H7 (cell line): ENCODE results near the gene PITPNB. TPM values are rescaled to one million over a fixed set of nuclear protein-coding genes. Genes with fewer than 3 reads are reported as not detected.

ENCODE experiments used
- DNase-seq: peaks from one replicate; pipeline ENCODE4 v3.0.0; 2012
- H3K27me3 ChIP-seq: 2 replicates; pipeline ENCODE4 v1.6.0; 2011; ENCODE audit warnings: mild to moderate bottlenecking, low read length; ENCODE audit not compliant: control insufficient read depth, insufficient read depth
- H3K36me3 ChIP-seq: replicated peaks from 2 replicates; pipeline ENCODE4 v1.5.1; 2011; ENCODE audit warnings: low read length; ENCODE audit not compliant: control insufficient read depth, insufficient read depth
- H3K4me3 ChIP-seq: 2 replicates; pipeline ENCODE4 v1.5.1; 2011; ENCODE audit warnings: low read depth, mild to moderate bottlenecking, control low read depth, low read length, moderate library complexity; ENCODE audit not compliant: insufficient read depth
- total RNA-seq: library from RNA; depleted of rRNA; stranded (reverse); fragments of >200 nt; shearing (Covaris generic); gene quantifications from 2 replicates; pipeline ENCODE4 v1.2.3, GENCODE V29; 2014

The PITPNB gene
- total RNA-seq, 1 experiment from 2014 or later = 13.9 TPM

GRCh38 chr22:27866135-27867084, 52.6 kb downstream of the PITPNB start:
- no peaks in the 10 kb centered on the region; the same call in 1 of the 2 replicates for H3K36me3 ChIP-seq
- H3K4me3 ChIP-seq = no peak overlapping the region
- no peak for DNase-seq
- H3K27me3 ChIP-seq = no peaks in the 10 kb centered on the region

- Histone ChIP-seq H3K27me3 (no peaks in the 10 kb centered on the region), H3K36me3 (no peaks in the 10 kb centered on the region; the same call in 1 of the 2 replicates), H3K4me3 (no peak overlapping the region)
- DNase-seq = no peak
These were observed 53.6 kb downstream of the PITPNB start for GRCh38 chr22:27865496-27865895.

- H3K36me3 ChIP-seq = peaks cover 2% of the 10 kb centered on the region
- no peak overlapping the region for H3K4me3 ChIP-seq
- no peak for DNase-seq
These were observed 55.5 kb downstream of the PITPNB start for GRCh38 chr22:27863556-27863955.

GRCh38 chr22:27863001-27863400, 56.1 kb downstream of the PITPNB start:
- no peaks in the 10 kb centered on the region for H3K27me3 ChIP-seq
- peaks cover 3% of the 10 kb centered on the region for H3K36me3 ChIP-seq
- H3K4me3 ChIP-seq = no peak overlapping the region
- no peak for DNase-seq

More at GRCh38 chr22:27863556-27863955, 55.5 kb downstream of the PITPNB start:
- H3K27me3 ChIP-seq = no peaks in the 10 kb centered on the region

GRCh38 chr22:27859336-27859735, 59.7 kb downstream of the PITPNB start:
- Histone ChIP-seq H3K4me3 (no peak overlapping the region), H3K36me3 (peaks cover 10% of the 10 kb centered on the region), H3K27me3 (no peaks in the 10 kb centered on the region)
- DNase-seq = no peak

- no peak for DNase-seq
- Histone ChIP-seq H3K4me3 (no peak overlapping the region), H3K27me3 (no peaks in the 10 kb centered on the region), H3K36me3 (peaks cover 10% of the 10 kb centered on the region)
These were observed 60.4 kb downstream of the PITPNB start for GRCh38 chr22:27858626-27859025.

GRCh38 chr22:27857443-27857842, 61.6 kb downstream of the PITPNB start:
- no peak for DNase-seq
- H3K4me3 ChIP-seq = no peak overlapping the region
- H3K36me3 ChIP-seq = peaks cover 15% of the 10 kb centered on the region
- no peaks in the 10 kb centered on the region for H3K27me3 ChIP-seq

GRCh38 chr22:27856386-27856785, 62.7 kb downstream of the PITPNB start:
- H3K27me3 ChIP-seq = no peaks in the 10 kb centered on the region
- no peak overlapping the region for H3K4me3 ChIP-seq
- no peak for DNase-seq
- H3K36me3 ChIP-seq = peaks cover 15% of the 10 kb centered on the region

GRCh38 chr22:27853424-27853823, 65.6 kb downstream of the PITPNB start:
- DNase-seq = no peak
- Histone ChIP-seq H3K4me3 (no peak overlapping the region), H3K27me3 (no peaks in the 10 kb centered on the region), H3K36me3 (peaks cover 13% of the 10 kb centered on the region)

GRCh38 chr22:27851974-27852746, 66.9 kb downstream of the PITPNB start:
- no peak overlapping the region for H3K4me3 ChIP-seq
- DNase-seq = peak; percentile 16
- peaks cover 7% of the 10 kb centered on the region for H3K36me3 ChIP-seq
- H3K27me3 ChIP-seq = no peaks in the 10 kb centered on the region

GRCh38 chr22:27850000-27850521, 69.0 kb downstream of the PITPNB start:
- no peaks in the 10 kb centered on the region for H3K27me3 ChIP-seq
- no peak overlapping the region for H3K4me3 ChIP-seq
- peaks cover 5% of the 10 kb centered on the region for H3K36me3 ChIP-seq
- no peak for DNase-seq

GRCh38 chr22:27848005-27848404, 71.1 kb downstream of the PITPNB start:
- H3K36me3 ChIP-seq = peaks cover 2% of the 10 kb centered on the region
- no peak for DNase-seq
- H3K27me3 ChIP-seq = no peaks in the 10 kb centered on the region
- no peak overlapping the region for H3K4me3 ChIP-seq

- no peak for DNase-seq
- Histone ChIP-seq H3K36me3 (no peaks in the 10 kb centered on the region; the same call in 1 of the 2 replicates), H3K4me3 (no peak overlapping the region), H3K27me3 (no peaks in the 10 kb centered on the region)
These were observed 72.1 kb downstream of the PITPNB start for GRCh38 chr22:27846910-27847309.

GRCh38 chr22:27846248-27846757, 72.8 kb downstream of the PITPNB start:
- no peak for DNase-seq
- H3K4me3 ChIP-seq = no peak overlapping the region
- no peaks in the 10 kb centered on the region; the same call in 1 of the 2 replicates for H3K36me3 ChIP-seq
- no peaks in the 10 kb centered on the region for H3K27me3 ChIP-seq
